Measurements from ENCODE around the gene DTD1. TPM values are rescaled to one million over a fixed set of nuclear protein-coding genes. Genes with fewer than 3 reads are reported as not detected.

DTD1 gene
- total RNA-seq, 2 experiments from 2014 or later = 49.2 to 55.4 TPM

DNA sequence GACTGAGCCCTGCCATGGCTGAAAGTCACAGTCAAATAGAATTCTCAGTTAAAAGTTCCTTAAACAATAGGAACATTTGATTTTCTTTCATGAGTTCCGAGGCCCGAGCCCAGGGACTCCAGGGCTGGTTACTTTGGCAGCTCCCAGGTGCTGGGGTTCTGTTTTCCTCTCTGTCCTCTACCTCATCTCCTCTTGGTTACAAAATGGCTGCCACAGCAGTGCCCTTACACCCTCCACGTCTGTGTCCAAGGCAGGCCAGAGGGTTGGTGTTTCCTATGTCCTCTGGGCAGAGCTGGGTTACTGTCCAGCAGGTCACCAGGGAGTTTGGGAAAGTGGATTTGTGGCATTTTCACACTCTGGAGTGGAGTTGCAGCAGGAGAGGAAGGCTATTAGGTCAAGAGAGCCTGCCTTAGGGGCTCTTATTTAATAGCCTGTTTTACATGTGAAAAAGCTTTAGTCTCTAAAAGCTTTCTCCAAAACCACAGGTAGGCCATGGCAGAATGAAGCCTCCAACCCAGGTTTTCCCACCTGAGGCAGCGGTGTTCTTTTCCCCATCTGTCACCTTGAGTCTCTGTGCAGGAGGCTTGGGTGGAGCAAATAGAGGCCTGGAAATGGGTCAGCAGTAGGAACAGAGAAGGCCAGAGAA is 111.0 kb downstream of the DTD1 start:
- no peak for DNase-seq
- ChIA-PET CTCF (no interaction called here), POLR2A (no interaction called here)
- Mint-ChIP-seq H3K4me1 (ENCODE audit: low read depth) (no peaks in the 10 kb centered on the region), H3K36me3 (peaks cover 5% of the 10 kb centered on the region), H3K4me3 (no peak overlapping the region), H3K27ac (no peak overlapping the region), H3K27me3 (no peaks in the 10 kb centered on the region), H3K9me3 (no peaks in the 10 kb centered on the region)
- intact Hi-C loops (cut with micrococcal nuclease) = no loop called here

DNA sequence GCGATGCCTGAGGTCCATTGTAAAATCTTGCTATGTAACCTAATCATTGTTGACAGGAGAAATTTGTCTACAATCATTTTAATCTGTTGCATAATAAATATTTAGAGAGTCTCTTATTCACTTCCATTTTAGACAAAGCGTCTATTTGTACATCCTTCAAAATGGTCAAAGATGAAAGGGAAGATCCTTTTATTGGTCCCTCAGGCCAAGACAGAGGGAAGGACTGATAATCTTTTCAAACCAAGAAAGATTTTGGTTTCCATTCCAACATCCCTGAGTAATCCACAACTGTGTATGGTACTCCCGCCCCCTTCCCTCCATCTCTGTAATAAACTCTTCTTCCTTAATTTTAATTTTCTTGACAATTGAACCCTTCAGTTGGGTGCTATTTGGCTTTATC is 114.1 kb downstream of the DTD1 start:
- intact Hi-C loops (cut with micrococcal nuclease) = no loop called here
- no peak overlapping the region for H3K4me3 Mint-ChIP-seq
- DNase-seq = no peak
- peaks cover 7% of the 10 kb centered on the region for H3K4me1 Mint-ChIP-seq (ENCODE audit: low read depth)
- no peaks in the 10 kb centered on the region for H3K9me3 Mint-ChIP-seq
- ChIA-PET CTCF (no interaction called here), POLR2A (no interaction called here)
- H3K27me3 Mint-ChIP-seq = no peaks in the 10 kb centered on the region
- no peak overlapping the region for H3K27ac Mint-ChIP-seq
- H3K36me3 Mint-ChIP-seq = peaks cover 2% of the 10 kb centered on the region

DNA sequence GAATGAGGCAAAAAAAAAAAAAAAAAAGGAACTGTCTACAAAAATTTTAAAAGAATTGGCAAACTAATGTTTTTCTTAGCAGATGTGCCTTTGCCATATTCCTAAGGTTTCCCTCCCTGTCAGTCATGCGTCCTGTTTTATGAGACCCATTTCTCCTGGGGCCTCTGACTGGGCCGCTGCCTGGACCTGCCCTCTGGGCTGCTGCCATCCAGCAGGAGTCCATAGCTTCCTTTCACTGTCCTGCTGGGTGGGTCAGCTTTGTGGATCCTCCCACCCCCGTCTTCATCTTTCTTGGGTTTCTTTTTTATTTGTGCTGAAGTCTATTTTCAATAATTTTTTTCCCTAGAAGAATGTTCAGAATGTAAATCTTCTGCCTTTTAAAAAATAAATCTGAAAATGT is 114.9 kb downstream of the DTD1 start:
- no peak overlapping the region for H3K27ac Mint-ChIP-seq
- ChIA-PET CTCF (no interaction called here), POLR2A (no interaction called here)
- H3K36me3 Mint-ChIP-seq = peaks cover 2% of the 10 kb centered on the region
- DNase-seq = no peak
- no peaks in the 10 kb centered on the region for H3K9me3 Mint-ChIP-seq
- no peaks in the 10 kb centered on the region for H3K27me3 Mint-ChIP-seq
- no peak overlapping the region for H3K4me3 Mint-ChIP-seq
- H3K4me1 Mint-ChIP-seq (ENCODE audit: low read depth) = peaks cover 7% of the 10 kb centered on the region
- intact Hi-C loops (cut with micrococcal nuclease) = no loop called here

DNA sequence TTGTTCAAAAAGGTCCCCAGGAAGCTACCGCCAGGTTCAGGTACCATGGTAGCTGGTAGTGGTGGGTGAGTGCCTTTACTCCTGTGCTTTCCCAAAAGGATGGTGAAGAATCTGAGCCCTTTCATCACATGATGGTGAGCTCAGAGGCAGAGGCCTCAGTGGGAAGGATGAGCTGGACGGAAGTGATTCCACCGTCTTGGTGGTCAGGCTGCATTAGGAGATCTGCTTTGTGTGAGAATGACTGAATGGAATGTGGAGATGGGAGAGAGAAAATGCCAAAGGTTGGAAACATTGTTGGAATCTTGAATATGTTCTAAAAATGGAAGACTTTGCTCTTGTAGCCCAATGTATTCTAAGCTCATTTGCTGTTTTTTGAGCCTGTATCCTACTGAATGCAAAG is 117.6 kb downstream of the DTD1 start:
- Mint-ChIP-seq H3K27ac (no peak overlapping the region), H3K36me3 (peaks cover 2% of the 10 kb centered on the region), H3K9me3 (no peaks in the 10 kb centered on the region), H3K4me3 (no peak overlapping the region), H3K4me1 (ENCODE audit: low read depth) (peaks cover 7% of the 10 kb centered on the region), H3K27me3 (no peaks in the 10 kb centered on the region)
- POLR2A ChIA-PET = no interaction called here
- DNase-seq = no peak
- intact Hi-C loops (cut with micrococcal nuclease) = no loop called here
- CTCF ChIA-PET = interaction anchor here (1.3 kb wide), 1 partner anchor 73 kb away, joined by 3 read pairs; no protein-coding TSS in a partner anchor

DNA sequence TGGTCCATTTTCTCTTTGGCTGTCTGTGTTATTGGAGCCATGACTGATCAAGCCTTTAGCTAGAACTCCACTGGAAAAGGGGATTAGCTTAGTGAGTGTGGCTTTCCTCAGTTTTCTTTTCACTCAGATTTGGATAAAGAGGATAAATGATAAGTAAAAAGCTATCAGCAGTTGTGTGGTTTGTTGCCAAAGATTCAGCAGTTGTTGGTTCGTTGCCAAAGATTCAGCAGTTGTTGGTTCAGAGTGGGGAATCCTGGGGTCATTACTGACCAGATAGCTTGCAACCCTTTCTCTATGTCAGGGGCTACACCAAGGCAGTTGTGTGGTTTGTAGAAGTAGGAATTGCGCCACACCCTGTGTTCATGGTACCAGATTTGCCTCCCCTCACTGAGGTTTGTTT is 118.1 kb downstream of the DTD1 start:
- H3K27ac Mint-ChIP-seq = no peak overlapping the region
- POLR2A ChIA-PET = no interaction called here
- intact Hi-C loops (cut with micrococcal nuclease) = no loop called here

DNA sequence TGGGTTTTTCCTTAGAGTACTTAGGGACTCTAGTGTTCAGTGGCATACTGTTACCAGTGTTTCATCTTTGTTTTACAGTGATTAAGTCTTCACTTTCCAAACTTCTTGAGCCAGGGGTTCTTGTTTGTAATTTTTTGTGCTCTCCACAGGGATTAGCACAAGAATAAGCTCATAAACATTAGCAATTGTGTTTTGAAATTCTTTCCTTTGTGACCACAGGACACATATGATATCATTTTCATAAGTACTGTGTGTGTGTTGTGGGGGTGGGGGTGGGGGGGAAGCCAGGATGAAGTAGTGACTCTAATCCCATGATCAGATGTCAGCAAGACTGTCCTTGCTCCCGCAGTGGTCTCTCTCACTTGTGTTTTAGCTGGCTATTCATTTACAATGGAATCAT is 124.3 kb downstream of the DTD1 start:
- POLR2A ChIA-PET = no interaction called here
- Mint-ChIP-seq H3K27ac (no peak overlapping the region), H3K9me3 (no peaks in the 10 kb centered on the region), H3K4me1 (ENCODE audit: low read depth) (peaks cover 7% of the 10 kb centered on the region), H3K36me3 (peaks cover 14% of the 10 kb centered on the region), H3K4me3 (no peak overlapping the region), H3K27me3 (no peaks in the 10 kb centered on the region)
- CTCF ChIA-PET = no interaction called here
- no peak for DNase-seq
- intact Hi-C loops (cut with micrococcal nuclease) = no loop called here

More for the DNA sequence above, 118.1 kb downstream of the DTD1 start:
- Mint-ChIP-seq H3K9me3 (no peaks in the 10 kb centered on the region), H3K4me1 (ENCODE audit: low read depth) (peaks cover 7% of the 10 kb centered on the region), H3K36me3 (peaks cover 2% of the 10 kb centered on the region), H3K4me3 (no peak overlapping the region), H3K27me3 (no peaks in the 10 kb centered on the region)
- no peak for DNase-seq
- CTCF ChIA-PET = interaction anchor here (1.3 kb wide), 1 partner anchor 74 kb away, joined by 3 read pairs; no protein-coding TSS in a partner anchor

DNA sequence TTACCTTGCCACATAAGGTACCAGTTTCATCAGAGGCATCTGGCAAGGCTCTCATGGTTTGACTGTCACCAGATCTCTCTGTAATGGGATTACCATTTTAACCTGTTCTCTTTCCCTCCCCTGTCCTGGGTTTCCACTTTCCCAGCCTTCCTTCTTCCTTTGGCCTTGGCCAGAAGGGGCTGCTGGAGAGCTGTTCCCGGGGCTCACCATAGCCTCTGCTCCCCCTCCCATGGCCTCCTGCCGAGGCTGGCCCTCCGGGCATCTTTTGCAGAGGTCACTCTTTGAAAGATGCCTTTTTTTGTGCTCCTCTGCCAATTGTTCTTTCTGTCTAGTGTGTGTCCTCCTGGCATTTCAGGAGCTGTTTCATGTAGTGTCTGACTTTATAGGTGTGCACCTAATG is 125.0 kb downstream of the DTD1 start:
- DNase-seq = no peak
- H3K4me3 Mint-ChIP-seq = no peak overlapping the region
- no peaks in the 10 kb centered on the region for H3K27me3 Mint-ChIP-seq
- CTCF ChIA-PET = no interaction called here
- H3K9me3 Mint-ChIP-seq = no peaks in the 10 kb centered on the region
- intact Hi-C loops (cut with micrococcal nuclease) = no loop called here
- H3K27ac Mint-ChIP-seq = no peak overlapping the region
- POLR2A ChIA-PET = no interaction called here
- H3K4me1 Mint-ChIP-seq (ENCODE audit: low read depth) = peaks cover 7% of the 10 kb centered on the region
- H3K36me3 Mint-ChIP-seq = peaks cover 14% of the 10 kb centered on the region

DNA sequence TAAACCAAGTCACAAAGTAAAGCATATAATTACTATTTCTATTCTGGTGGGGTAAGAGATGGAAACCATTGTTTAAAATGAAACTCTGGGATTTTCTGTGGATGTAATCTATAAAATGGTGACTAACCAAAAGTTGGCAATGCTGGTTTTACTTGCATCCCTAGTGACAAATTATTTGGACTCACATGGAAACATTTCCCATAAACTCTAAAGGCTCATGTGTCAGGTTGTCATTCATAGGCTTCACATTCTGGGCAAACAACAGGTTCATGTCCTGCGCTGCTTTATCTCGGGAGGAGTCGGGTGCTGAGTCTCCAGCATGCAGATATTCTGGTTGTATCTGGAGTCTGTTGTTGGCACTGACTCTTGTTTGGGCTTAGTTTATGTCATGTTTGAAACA is 127.7 kb downstream of the DTD1 start:
- no peaks in the 10 kb centered on the region for H3K27me3 Mint-ChIP-seq
- H3K4me1 Mint-ChIP-seq (ENCODE audit: low read depth) = peaks cover 7% of the 10 kb centered on the region
- H3K36me3 Mint-ChIP-seq = peaks cover 23% of the 10 kb centered on the region
- no peaks in the 10 kb centered on the region for H3K9me3 Mint-ChIP-seq
- ChIA-PET CTCF (no interaction called here), POLR2A (no interaction called here)
- no peak for DNase-seq
- no peak overlapping the region for H3K4me3 Mint-ChIP-seq
- H3K27ac Mint-ChIP-seq = no peak overlapping the region
- intact Hi-C loops (cut with micrococcal nuclease) = no loop called here

DNA sequence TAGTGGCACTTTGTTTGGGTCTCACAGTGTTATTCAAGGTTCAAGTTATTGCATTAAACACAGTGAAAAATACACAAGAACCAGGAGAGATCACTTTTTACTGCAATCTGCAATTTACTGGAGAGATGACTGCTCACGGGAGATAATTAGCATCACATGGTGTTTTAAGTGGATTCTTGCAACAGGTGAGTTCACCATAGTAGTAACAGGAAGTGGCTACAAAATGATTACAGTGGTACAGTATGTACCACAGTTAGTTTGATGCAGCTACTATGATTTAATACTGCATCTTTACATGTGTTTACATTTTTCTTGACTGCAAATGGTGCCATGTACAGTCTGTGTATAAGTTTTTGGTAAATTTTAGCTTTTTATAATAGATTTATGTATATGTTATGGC is 129.2 kb downstream of the DTD1 start:
- intact Hi-C loops (cut with micrococcal nuclease) = no loop called here
- H3K4me1 Mint-ChIP-seq (ENCODE audit: low read depth) = peaks cover 7% of the 10 kb centered on the region
- ChIA-PET CTCF (interaction anchor here (1.6 kb wide), 1 partner anchor 87 kb away, joined by 3 read pairs; no protein-coding TSS in a partner anchor), POLR2A (no interaction called here)
- peaks cover 26% of the 10 kb centered on the region for H3K36me3 Mint-ChIP-seq
- no peaks in the 10 kb centered on the region for H3K27me3 Mint-ChIP-seq
- no peak overlapping the region for H3K27ac Mint-ChIP-seq
- H3K9me3 Mint-ChIP-seq = peaks cover 2% of the 10 kb centered on the region
- no peak overlapping the region for H3K4me3 Mint-ChIP-seq
- DNase-seq = no peak

DNA sequence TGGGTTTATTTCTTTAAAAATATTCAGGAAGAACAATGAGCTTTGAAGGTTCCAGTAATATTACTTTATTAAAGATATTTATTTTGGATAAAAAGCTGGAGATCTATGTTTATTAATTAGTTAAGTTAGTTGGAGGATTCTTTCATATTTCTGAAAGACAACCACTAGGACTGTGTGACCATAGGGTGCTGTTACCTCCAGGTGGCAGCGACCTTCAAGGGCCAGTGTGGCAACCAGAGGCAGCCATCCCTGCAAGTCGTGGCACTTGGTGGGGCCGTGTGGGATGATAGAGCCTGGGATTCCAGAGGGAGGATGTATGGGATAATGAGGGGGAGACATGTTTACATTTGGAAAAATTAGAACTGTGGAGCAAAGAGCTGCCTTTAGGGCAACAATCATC is 130.3 kb downstream of the DTD1 start:
- no peak overlapping the region for H3K27ac Mint-ChIP-seq
- intact Hi-C loops (cut with micrococcal nuclease) = no loop called here
- peaks cover 23% of the 10 kb centered on the region for H3K36me3 Mint-ChIP-seq
- no peaks in the 10 kb centered on the region for H3K27me3 Mint-ChIP-seq
- no peak overlapping the region for H3K4me3 Mint-ChIP-seq
- peaks cover 2% of the 10 kb centered on the region for H3K9me3 Mint-ChIP-seq
- H3K4me1 Mint-ChIP-seq (ENCODE audit: low read depth) = peaks cover 7% of the 10 kb centered on the region
- DNase-seq = no peak
- ChIA-PET CTCF (interaction anchor here (0.6 to 1.6 kb wide), 3 partner anchors 86 to 196 kb away, joined by 3 to 4 read pairs (median 3); no protein-coding TSS in a partner anchor), POLR2A (no interaction called here)

DNA sequence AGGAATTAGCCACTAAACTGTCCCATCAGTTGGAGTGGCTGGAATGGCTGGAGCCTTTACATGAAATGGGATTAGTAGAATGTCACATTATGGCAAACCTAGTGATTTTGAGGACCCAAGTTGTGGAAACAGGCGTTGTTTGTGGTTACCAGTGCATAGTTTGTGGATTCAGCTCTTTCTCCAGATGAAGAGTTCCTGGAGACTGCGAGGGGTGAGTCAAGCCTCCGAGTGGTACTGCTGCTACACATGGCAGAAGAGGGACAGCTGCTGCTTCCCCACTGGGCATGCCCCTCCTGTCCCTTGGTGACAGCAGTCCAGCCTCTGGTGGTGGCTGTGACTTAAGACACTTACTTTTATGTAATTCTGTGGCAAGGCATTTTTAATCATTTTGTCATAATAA is 131.6 kb downstream of the DTD1 start:
- Mint-ChIP-seq H3K4me1 (ENCODE audit: low read depth) (peaks cover 7% of the 10 kb centered on the region), H3K27me3 (no peaks in the 10 kb centered on the region), H3K4me3 (no peak overlapping the region), H3K27ac (no peak overlapping the region), H3K9me3 (peaks cover 2% of the 10 kb centered on the region), H3K36me3 (peaks cover 21% of the 10 kb centered on the region)
- intact Hi-C loops (cut with micrococcal nuclease) = no loop called here
- POLR2A ChIA-PET = no interaction called here
- DNase-seq = no peak
- CTCF ChIA-PET = no interaction called here

DNA sequence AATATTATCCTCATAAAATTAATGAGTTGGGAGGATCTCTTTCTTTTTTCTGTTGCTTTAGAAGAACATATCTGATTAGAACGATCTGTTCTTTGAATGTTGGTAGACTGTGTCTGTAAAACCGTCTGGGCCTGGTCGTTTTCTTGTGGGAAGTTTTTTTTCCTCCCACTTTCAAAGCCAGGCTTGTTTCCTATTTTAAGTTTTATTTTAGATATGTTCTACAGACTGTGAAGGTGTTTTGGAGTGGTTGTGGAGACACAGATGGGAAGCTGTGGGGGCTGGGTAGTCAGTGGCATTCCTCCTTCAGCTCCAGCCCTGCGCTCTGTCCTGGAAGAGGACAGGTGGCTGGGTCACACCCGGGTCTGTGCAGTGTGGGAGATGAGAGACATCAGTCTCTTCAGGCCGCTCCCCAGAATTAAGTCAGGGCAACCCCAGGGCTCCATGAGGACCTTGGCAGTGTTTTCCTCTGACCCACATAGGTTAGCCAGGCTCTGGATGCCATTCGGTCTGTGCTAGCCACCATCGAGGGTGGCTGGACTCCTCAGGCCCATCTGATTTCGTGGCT is 133.8 kb downstream of the DTD1 start:
- ChIA-PET CTCF (no interaction called here), POLR2A (no interaction called here)
- H3K4me3 Mint-ChIP-seq = no peak overlapping the region
- H3K36me3 Mint-ChIP-seq = peaks cover 16% of the 10 kb centered on the region
- H3K27ac Mint-ChIP-seq = no peak overlapping the region
- no peaks in the 10 kb centered on the region for H3K27me3 Mint-ChIP-seq
- intact Hi-C loops (cut with micrococcal nuclease) = no loop called here
- peaks cover 2% of the 10 kb centered on the region for H3K9me3 Mint-ChIP-seq
- peaks cover 15% of the 10 kb centered on the region for H3K4me1 Mint-ChIP-seq (ENCODE audit: low read depth)
- DNase-seq = no peak

DNA sequence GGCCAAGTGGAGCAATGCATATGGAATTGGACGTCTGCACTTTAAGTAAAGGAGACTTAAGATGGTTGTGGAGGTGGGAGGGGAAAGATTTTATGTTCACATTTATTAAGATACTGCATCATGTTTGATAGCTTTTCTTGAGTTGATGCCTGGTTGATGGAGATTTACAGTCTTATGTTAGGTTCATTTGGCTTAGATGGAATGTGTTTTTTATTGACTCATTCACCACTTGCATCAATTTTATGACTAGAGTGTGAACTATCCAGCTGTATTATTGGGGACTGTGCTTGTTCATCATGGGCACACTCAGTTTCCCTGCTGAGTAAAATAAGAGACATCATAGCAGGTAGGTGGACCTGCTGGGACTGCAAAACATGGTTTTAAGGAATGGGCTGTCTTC is 134.5 kb downstream of the DTD1 start:
- Mint-ChIP-seq H3K27ac (no peak overlapping the region), H3K9me3 (peaks cover 2% of the 10 kb centered on the region), H3K4me3 (no peak overlapping the region), H3K27me3 (no peaks in the 10 kb centered on the region), H3K4me1 (ENCODE audit: low read depth) (peaks cover 16% of the 10 kb centered on the region), H3K36me3 (peaks cover 12% of the 10 kb centered on the region)
- intact Hi-C loops (cut with micrococcal nuclease) = no loop called here
- DNase-seq = no peak
- ChIA-PET POLR2A (no interaction called here), CTCF (no interaction called here)
